Activated T-cell treated with anti-CD3 and anti-CD28 coated beads, Interleukin-2, amount 50 U/mL, for 24 hours (primary cell): ENCODE measurements around the gene NIPSNAP3A.
"Not testable (repeated sequence)": the region's sequence is repeated elsewhere in the genome, so short reads cannot be mapped to it uniquely, and the experiment has no call there.

Experiments
- DNase-seq: peaks from one replicate; pipeline ENCODE4 v3.0.0-alpha.2; 2020
- H3K27ac Mint-ChIP-seq: 2 replicates; pipeline ENCODE4 v1.8.0; 2020; ENCODE audit warnings: mild to moderate bottlenecking, mixed read lengths
- H3K27me3 Mint-ChIP-seq: 2 replicates; pipeline ENCODE4 v1.8.0; 2020; ENCODE audit warnings: mixed read lengths
- H3K36me3 Mint-ChIP-seq: 2 replicates; pipeline ENCODE4 v1.8.0; 2020; ENCODE audit warnings: low read depth, mixed read lengths
- H3K4me1 Mint-ChIP-seq: 2 replicates; pipeline ENCODE4 v1.8.0; 2020; ENCODE audit warnings: low read depth, mixed read lengths
- H3K4me3 Mint-ChIP-seq: 2 replicates; pipeline ENCODE4 v1.8.0; 2020; ENCODE audit warnings: mild to moderate bottlenecking, moderate library complexity, mixed read lengths
- H3K9me3 Mint-ChIP-seq: 2 replicates; pipeline ENCODE4 v1.8.0; 2020; ENCODE audit warnings: mixed read lengths

The NIPSNAP3A gene

GRCh38 chr9:104765138-104765537, 17.7 kb downstream of the NIPSNAP3A start:
- peak overlapping the region; percentile 85 for H3K4me3 Mint-ChIP-seq
- H3K27ac Mint-ChIP-seq = no peak overlapping the region
- peaks cover 7% of the 10 kb centered on the region for H3K4me1 Mint-ChIP-seq
- no peaks in the 10 kb centered on the region for H3K9me3 Mint-ChIP-seq
- DNase-seq = no peak
- peaks cover 6% of the 10 kb centered on the region for H3K36me3 Mint-ChIP-seq
- H3K27me3 Mint-ChIP-seq = peaks cover 11% of the 10 kb centered on the region

- Mint-ChIP-seq H3K36me3 (peaks cover 3% of the 10 kb centered on the region), H3K27me3 (peaks cover 11% of the 10 kb centered on the region), H3K4me3 (no peak overlapping the region), H3K9me3 (no peaks in the 10 kb centered on the region), H3K4me1 (peaks cover 7% of the 10 kb centered on the region), H3K27ac (no peak overlapping the region)
- no peak for DNase-seq
Measured at GRCh38 chr9:104766025-104766424, 18.5 kb downstream of the NIPSNAP3A start.

GRCh38 chr9:104767507-104767906, 20.0 kb downstream of the NIPSNAP3A start:
- H3K4me3 Mint-ChIP-seq = no peak overlapping the region
- peaks cover 7% of the 10 kb centered on the region for H3K4me1 Mint-ChIP-seq
- no peak overlapping the region for H3K27ac Mint-ChIP-seq
- H3K27me3 Mint-ChIP-seq = peaks cover 11% of the 10 kb centered on the region
- no peaks in the 10 kb centered on the region for H3K9me3 Mint-ChIP-seq
- peaks cover 3% of the 10 kb centered on the region for H3K36me3 Mint-ChIP-seq
- no peak for DNase-seq

GRCh38 chr9:104769029-104769428, 21.5 kb downstream of the NIPSNAP3A start:
- H3K36me3 Mint-ChIP-seq, H3K9me3 Mint-ChIP-seq, H3K4me1 Mint-ChIP-seq, H3K27ac Mint-ChIP-seq, H3K4me3 Mint-ChIP-seq, DNase-seq, H3K27me3 Mint-ChIP-seq: not testable (repeated sequence)

- DNase-seq = no peak
- Mint-ChIP-seq H3K27me3 (peaks cover 4% of the 10 kb centered on the region), H3K9me3 (no peaks in the 10 kb centered on the region), H3K36me3 (no peaks in the 10 kb centered on the region), H3K4me1 (peaks cover 3% of the 10 kb centered on the region), H3K27ac (no peak overlapping the region), H3K4me3 (no peak overlapping the region)
Measured at GRCh38 chr9:104769655-104770054, 22.2 kb downstream of the NIPSNAP3A start.

DNA sequence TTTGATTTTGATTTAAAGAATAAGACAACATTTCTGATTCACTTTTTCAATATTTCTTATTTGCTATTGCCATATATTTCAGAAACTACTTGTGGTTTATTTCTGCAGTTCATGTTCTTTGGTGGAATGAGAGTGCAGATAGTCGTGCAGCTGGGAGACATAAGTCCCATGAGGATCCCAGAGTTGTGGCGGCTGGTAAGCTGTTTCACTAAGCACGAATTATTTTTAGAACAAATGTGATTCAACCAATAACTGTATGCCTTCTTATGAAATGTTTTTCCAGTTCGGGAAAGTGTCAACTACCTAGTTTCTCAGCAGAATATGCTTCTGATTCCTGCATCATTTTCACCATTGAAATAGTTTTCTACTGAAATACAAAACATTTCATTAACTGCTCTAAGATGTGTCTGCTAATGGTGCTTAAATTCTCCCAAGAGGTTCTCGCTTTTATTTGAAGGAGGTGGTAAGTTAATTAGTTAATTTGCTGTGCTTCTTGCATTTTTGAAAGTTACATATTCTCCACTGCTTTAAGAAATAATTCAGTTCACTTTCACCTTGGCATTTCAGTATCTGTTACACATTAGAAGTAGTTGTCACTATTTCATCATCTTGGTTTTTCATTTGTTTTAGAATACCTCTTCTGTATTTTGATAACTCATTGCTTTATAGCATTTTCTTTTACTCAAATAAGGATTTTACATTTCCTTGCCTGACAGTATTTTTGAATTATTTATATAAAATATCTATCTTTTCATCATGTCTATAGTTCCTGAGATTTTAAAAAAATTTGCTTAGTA, 25.4 kb downstream of the NIPSNAP3A start:
- no peak for DNase-seq
- Mint-ChIP-seq H3K4me3 (no peak overlapping the region), H3K27ac (no peak overlapping the region), H3K4me1 (no peaks in the 10 kb centered on the region), H3K27me3 (no peaks in the 10 kb centered on the region), H3K36me3 (no peaks in the 10 kb centered on the region), H3K9me3 (no peaks in the 10 kb centered on the region)

DNA sequence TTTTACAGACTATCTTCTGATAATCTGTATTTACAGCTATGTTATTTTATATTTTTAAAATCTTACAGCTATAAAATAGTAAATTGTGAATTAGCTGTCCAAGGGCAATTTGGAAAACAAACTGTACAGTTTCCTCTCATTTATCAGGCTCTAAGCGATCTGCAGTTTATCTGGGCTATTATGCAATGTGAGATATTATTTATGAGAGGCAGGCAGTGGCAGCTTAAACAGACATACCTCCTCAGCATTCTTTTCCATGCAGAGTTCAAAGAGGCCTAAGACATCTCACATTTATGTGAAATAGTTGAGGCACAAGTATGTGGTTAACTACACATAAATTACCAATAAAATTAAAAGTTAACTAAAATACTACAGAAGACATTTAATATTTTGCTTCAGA, 26.6 kb downstream of the NIPSNAP3A start:
- DNase-seq = no peak
- Mint-ChIP-seq H3K27ac (no peak overlapping the region), H3K27me3 (no peaks in the 10 kb centered on the region), H3K36me3 (no peaks in the 10 kb centered on the region), H3K9me3 (no peaks in the 10 kb centered on the region), H3K4me3 (no peak overlapping the region), H3K4me1 (no peaks in the 10 kb centered on the region)

DNA sequence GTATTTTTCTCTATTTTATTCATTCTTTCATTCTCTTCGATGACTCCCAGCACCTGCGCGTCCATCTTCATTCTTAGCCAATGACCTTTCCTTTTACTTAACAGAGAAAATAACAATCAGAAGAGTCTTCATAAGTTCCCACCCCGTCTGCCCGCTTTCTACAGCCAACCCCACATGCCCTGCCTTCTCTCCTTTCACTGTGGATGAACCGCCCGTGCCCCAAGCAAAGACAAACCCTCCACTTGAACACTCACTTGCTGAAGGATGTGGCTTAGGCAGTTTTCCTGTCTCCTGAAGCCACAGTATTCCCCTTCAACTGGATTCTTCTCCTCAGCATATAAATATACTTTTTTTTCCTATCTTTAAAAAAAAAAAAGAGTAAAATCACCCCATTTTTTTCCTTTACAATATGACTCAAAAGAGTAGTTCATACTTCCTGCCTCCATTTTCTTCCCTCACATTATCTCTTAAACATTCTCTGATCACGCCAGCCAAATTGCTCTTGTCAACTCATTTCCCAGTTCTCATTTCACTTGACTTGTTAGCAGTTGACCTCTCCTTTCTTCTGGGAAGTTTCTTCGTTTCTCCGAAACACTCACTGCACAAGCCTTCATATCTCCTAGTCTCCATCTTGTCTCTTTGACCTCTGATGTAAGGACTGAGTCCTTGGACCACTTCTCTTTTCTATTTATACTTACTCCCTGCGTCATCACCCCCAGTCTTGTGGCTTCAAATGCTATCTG, 27.5 kb downstream of the NIPSNAP3A start:
- H3K9me3 Mint-ChIP-seq = no peaks in the 10 kb centered on the region
- no peak overlapping the region for H3K27ac Mint-ChIP-seq
- no peak for DNase-seq
- no peaks in the 10 kb centered on the region for H3K27me3 Mint-ChIP-seq
- no peaks in the 10 kb centered on the region for H3K36me3 Mint-ChIP-seq
- H3K4me3 Mint-ChIP-seq = no peak overlapping the region
- H3K4me1 Mint-ChIP-seq = no peaks in the 10 kb centered on the region

- Mint-ChIP-seq H3K4me3 (no peak overlapping the region), H3K9me3 (no peaks in the 10 kb centered on the region)
Measured at GRCh38 chr9:104775574-104775936, 28.1 kb downstream of the NIPSNAP3A start.

GRCh38 chr9:104775976-104776375, 28.5 kb downstream of the NIPSNAP3A start:
- Mint-ChIP-seq H3K36me3 (no peaks in the 10 kb centered on the region), H3K4me1 (no peaks in the 10 kb centered on the region), H3K27ac (no peak overlapping the region), H3K9me3 (no peaks in the 10 kb centered on the region), H3K27me3 (no peaks in the 10 kb centered on the region), H3K4me3 (no peak overlapping the region)
- DNase-seq = no peak

More at GRCh38 chr9:104775574-104775936, 28.1 kb downstream of the NIPSNAP3A start:
- Mint-ChIP-seq H3K36me3 (no peaks in the 10 kb centered on the region), H3K4me1 (no peaks in the 10 kb centered on the region), H3K27me3 (no peaks in the 10 kb centered on the region), H3K27ac (no peak overlapping the region)
- no peak for DNase-seq

DNA sequence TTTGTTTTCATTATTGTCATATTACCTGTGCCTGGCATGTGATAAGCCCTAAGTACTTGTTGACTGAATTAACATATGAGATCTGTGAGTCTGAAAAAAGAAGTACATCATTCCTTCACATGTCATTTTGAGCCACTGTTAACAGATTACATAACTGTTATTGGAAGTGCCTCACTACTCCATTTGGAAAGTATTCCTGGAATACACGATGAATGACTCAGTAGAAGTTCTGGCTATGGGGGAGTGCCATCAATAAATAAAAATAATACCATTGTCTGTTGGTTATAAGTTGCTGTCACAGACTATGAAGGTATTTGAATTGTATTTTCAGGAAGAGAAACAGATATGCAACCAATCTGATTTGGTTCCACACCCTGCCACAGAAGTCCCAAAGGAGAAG, 29.3 kb downstream of the NIPSNAP3A start:
- Mint-ChIP-seq H3K27me3 (no peaks in the 10 kb centered on the region), H3K27ac (no peak overlapping the region), H3K36me3 (no peaks in the 10 kb centered on the region), H3K4me1 (no peaks in the 10 kb centered on the region), H3K9me3 (no peaks in the 10 kb centered on the region), H3K4me3 (no peak overlapping the region)
- DNase-seq = no peak

DNA sequence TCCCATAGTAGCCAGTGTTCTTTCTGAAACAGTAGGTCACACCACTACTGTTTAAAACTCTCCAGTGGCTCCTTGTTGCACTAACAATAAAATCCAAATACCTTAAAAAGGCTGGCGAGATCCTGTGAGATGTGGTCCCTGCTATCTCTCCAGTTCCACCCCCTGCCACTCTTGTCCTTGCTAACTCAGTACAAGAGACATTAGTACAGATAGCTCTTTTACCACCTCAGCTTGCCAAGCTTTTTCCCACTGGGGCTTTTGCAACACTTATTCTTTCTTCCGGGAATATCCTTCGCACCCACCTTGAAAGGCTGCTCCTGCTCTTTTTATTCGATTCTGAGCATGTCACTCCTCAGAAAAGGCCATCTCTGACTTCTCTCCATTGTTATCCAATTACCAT, 31.3 kb downstream of the NIPSNAP3A start:
- Mint-ChIP-seq H3K4me1 (no peaks in the 10 kb centered on the region), H3K4me3 (no peak overlapping the region), H3K27me3 (no peaks in the 10 kb centered on the region), H3K27ac (no peak overlapping the region), H3K36me3 (peaks cover 1% of the 10 kb centered on the region), H3K9me3 (no peaks in the 10 kb centered on the region)
- DNase-seq = no peak

DNA sequence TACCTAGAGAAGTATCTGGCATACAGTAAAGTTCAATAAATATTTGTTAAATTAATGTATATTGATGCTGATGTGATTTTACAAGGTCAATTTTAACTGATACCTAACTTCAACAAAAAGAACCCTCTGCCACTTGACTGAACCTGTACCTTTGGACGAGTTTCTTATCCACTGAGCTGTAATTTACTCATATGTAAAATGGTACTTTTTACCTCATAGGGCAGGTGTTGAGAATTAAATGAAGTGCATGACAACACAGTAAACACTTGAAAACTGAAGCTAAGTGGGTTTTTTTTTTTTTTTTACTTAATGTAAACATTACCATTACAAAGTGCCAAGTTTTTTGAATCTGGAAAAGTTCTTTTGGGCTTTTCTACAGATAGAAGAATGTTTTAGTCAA, 31.9 kb downstream of the NIPSNAP3A start:
- H3K36me3 Mint-ChIP-seq = peaks cover 7% of the 10 kb centered on the region
- no peak for DNase-seq
- H3K4me3 Mint-ChIP-seq = no peak overlapping the region
- H3K9me3 Mint-ChIP-seq = no peaks in the 10 kb centered on the region
- no peak overlapping the region for H3K27ac Mint-ChIP-seq
- no peaks in the 10 kb centered on the region for H3K4me1 Mint-ChIP-seq
- no peaks in the 10 kb centered on the region for H3K27me3 Mint-ChIP-seq

GRCh38 chr9:104779946-104780535, 32.6 kb downstream of the NIPSNAP3A start:
- peaks cover 8% of the 10 kb centered on the region for H3K36me3 Mint-ChIP-seq
- H3K4me1 Mint-ChIP-seq = no peaks in the 10 kb centered on the region
- H3K4me3 Mint-ChIP-seq = no peak overlapping the region
- no peaks in the 10 kb centered on the region for H3K9me3 Mint-ChIP-seq
- no peaks in the 10 kb centered on the region for H3K27me3 Mint-ChIP-seq
- no peak for DNase-seq
- no peak overlapping the region for H3K27ac Mint-ChIP-seq

GRCh38 chr9:104780796-104781395, 33.4 kb downstream of the NIPSNAP3A start:
- H3K4me1 Mint-ChIP-seq = no peaks in the 10 kb centered on the region
- H3K27me3 Mint-ChIP-seq = no peaks in the 10 kb centered on the region
- DNase-seq = no peak
- H3K27ac Mint-ChIP-seq = no peak overlapping the region
- no peaks in the 10 kb centered on the region for H3K9me3 Mint-ChIP-seq
- H3K4me3 Mint-ChIP-seq = no peak overlapping the region
- H3K36me3 Mint-ChIP-seq = peaks cover 10% of the 10 kb centered on the region
